Measurements from ENCODE around the gene ZFYVE21.

Gene ZFYVE21

DNA sequence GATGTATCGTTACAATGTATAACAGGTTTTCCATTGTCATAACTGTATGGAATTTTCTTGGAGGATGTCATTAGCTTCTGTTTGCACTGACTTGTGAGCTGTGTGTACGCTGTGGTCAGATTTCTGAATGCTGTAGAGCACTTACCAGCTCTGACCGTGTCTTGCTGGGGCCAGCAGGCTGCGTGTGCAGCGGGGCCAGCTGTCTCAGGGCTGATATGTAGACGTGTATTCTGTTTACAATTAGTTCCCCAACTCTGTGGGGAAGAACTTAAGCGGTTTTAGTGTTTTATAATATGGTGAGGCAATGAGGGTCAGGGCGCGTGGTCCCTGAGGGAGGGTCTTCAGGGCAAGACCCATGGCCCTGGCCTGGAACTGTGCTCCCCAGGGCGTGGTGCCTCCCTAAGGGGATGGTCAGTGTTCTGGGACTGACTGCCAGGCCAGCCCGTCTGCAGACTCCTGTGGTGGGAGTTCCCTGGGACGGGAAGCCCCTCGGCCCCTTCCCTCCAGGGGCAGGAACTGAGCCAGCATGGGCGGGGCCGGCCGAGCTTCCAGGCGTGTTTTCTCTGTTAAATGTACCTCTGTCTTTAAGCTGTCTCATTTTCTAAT is 19.0 kb upstream of the ZFYVE21 start:
- DNase-seq (ENCODE audit: extremely low read depth, low read depth), result no peak
- TF ChIP-seq, protein P1, sequence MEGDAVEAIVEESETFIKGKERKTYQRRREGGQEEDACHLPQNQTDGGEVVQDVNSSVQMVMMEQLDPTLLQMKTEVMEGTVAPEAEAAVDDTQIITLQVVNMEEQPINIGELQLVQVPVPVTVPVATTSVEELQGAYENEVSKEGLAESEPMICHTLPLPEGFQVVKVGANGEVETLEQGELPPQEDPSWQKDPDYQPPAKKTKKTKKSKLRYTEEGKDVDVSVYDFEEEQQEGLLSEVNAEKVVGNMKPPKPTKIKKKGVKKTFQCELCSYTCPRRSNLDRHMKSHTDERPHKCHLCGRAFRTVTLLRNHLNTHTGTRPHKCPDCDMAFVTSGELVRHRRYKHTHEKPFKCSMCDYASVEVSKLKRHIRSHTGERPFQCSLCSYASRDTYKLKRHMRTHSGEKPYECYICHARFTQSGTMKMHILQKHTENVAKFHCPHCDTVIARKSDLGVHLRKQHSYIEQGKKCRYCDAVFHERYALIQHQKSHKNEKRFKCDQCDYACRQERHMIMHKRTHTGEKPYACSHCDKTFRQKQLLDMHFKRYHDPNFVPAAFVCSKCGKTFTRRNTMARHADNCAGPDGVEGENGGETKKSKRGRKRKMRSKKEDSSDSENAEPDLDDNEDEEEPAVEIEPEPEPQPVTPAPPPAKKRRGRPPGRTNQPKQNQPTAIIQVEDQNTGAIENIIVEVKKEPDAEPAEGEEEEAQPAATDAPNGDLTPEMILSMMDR (IDR thresholded peaks at IDR 0.05; ENCODE audit: low read depth, low read length, missing control alignments), result no peak
- no peak overlapping the region for H3K4me3 ChIP-seq (replicated peaks; ENCODE audit: low read depth, low read length)

DNA sequence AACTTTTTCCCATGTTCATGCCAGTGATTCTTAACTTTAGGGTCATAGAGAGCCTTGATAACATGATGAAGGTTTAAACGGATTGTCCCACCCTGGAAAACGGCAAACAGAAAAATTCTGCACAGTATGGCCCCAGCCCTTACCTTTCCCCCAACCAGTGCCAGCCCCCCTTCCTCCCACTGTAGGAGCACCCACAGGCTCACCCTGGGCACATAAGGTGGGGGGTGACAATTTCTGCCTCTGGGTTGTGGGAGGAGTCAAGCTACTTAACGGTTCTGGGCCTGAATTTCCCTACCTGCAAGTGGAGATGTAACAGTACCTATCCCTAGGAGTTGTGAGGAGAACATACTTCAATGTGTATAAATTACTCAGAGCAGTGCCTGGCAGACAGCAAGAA is 18.4 kb upstream of the ZFYVE21 start:
- H3K4me3 ChIP-seq (replicated peaks; ENCODE audit: low read depth, low read length), result no peak overlapping the region
- DNase-seq (ENCODE audit: extremely low read depth, low read depth), result no peak
- TF ChIP-seq, protein P1 (IDR thresholded peaks at IDR 0.05; ENCODE audit: low read depth, low read length, missing control alignments), result no peak

DNA sequence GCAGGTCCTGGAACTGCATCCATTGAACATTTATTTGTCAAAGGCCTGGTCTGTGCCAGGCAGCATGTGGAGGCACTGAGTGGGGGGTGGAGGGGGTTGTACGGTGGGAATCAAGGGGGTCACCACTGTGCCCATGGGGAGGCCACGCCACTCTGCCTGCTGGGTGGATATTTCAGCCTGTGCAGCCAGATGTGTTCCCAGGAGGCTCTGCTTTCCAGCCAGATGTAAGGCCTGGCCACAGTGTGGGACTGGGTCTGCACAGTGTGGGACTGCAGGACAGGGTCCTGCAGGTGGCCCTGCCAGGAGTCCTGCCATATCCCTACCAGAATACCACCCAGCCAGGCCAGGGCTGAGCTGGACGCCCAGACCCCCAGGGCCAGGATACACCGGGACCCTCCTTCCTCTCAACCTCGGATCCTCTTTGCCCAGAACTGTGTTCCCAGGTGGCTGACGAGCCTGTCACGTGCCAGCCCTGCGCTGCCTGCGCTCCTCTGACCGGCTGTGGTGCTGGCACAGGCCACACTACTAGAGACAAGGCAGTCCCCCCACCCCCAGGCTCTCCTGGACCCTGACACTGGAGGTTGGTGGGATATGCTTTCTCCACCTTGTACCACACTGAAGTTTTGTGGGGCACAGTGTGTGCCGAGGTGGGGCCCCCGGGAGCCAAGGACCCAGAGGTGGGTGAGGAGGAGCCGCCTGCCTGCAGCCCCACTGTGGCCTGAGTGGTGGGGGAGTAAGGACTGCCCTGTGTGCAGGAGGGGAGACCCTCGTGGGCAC is 17.8 kb upstream of the ZFYVE21 start:
- H3K4me3 ChIP-seq (replicated peaks; ENCODE audit: low read depth, low read length), result no peak overlapping the region
- TF ChIP-seq, protein P1 (IDR thresholded peaks at IDR 0.05; ENCODE audit: low read depth, low read length, missing control alignments), result no peak
- DNase-seq (ENCODE audit: extremely low read depth, low read depth), result no peak

DNA sequence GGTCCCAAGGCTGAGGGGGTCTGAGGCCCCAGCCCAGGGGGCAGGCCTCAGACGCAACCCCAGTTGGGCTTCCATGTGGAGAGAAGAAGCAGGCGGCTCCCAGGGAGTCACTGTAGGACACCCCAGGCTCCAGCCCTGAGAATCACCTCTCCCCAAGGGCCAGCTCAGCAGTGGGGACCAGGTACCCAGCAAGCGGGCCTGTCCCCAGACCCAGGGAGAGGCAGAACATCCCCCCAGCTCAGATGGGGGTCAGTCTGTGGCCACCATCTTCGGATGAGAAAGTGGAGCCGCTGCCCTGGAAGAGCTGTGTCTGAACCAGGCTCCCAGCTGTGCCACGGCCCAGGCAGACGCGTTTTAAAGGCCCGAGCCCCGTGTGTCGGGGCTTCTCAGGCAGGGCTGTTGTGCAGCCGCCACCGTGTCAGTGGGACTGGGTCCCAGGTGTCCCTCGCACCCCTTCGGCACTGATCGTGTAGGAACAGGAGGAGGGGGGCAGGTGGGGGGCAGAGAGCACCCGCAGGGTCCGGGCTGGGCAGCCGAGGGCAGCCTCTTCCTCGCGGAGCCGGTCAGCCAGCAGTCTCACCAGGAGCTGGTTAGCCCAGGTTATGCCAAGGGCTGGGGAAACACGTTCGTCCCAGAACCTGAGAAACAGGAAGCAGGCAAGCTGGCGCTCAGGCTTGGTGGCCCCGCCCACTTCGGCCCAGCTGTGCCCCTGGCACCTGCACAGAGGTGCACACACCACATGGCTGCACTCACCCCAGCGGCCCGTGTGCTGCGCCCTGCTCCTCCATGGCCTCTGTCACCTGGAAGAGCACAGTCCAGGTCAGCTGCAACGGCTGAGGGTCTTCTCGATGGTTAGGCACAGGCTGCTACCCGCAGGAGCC is 17.0 kb upstream of the ZFYVE21 start:
- TF ChIP-seq, protein P1 (IDR thresholded peaks at IDR 0.05; ENCODE audit: low read depth, low read length, missing control alignments), result no peak
- DNase-seq (ENCODE audit: extremely low read depth, low read depth), result no peak
- no peak overlapping the region for H3K4me3 ChIP-seq (replicated peaks; ENCODE audit: low read depth, low read length)

DNA sequence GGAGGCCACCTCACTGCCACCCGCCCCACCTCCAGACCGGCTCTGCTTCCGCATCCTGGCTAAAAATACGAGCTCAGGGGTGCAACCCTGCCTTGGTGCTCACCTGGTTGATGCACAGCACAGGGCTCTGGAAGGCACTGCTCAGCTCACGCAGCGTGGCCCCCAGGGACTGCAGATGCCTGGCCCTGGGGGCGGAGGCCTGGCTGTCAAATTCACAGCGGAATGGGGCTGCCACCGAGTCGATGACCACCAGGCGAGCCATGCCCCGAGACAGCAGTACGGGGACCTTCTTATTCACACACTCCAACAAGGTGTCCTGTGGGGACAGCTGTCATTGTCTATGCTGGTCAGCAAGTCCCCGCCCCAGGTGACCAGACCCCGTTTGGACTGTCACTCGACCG is 16.3 kb upstream of the ZFYVE21 start:
- TF ChIP-seq, protein P1 (IDR thresholded peaks at IDR 0.05; ENCODE audit: low read depth, low read length, missing control alignments), result no peak
- H3K4me3 ChIP-seq (replicated peaks; ENCODE audit: low read depth, low read length), result no peak overlapping the region
- no peak for DNase-seq (ENCODE audit: extremely low read depth, low read depth)

DNA sequence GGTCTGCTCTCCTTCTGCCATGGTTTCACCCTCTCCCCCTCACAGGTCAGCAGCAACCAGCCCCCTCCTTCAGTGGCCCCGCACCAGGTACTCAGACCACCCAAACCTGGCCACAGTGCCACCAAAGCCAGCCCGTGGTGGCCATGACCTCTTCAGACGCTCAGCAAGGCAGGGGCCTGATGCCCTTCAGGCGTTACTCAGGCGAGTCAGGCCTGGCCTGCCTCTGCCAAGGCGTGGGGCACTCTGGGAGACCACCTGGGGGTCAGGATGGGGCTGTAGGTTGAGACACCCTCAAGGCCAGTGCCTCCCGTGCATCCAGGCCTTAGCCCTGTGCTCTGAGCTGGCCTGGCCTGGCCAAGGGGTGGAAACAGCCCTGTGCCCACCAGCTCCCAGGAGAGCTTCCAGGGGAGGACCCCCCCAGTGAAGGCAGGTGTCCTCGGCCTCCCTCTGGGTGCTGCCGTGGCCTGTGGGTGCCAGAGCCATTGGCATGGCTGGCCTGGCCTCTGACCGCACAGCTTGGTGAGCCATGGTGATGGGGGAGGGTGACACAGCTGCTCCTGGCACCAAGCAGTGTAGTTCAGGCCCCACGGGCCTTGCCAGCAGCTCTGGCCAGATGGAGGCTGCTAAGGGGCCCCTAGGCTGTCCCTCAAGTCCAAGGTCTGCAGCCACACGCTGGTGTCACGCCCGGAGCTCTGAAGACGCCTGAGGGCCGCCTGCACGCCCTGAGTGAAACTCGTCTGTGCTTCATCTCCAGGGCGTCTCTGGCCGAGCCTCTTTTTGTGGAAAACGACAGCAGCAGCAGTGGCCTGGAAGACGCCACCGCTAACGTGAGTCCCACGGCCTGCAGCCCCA is 15.5 kb upstream of the ZFYVE21 start:
- no peak for DNase-seq (ENCODE audit: extremely low read depth, low read depth)
- H3K4me3 ChIP-seq (replicated peaks; ENCODE audit: low read depth, low read length), result no peak overlapping the region
- TF ChIP-seq, protein P1 (IDR thresholded peaks at IDR 0.05; ENCODE audit: low read depth, low read length, missing control alignments), result no peak
